ENCODE results near the gene SRSF10. TPM values are rescaled to one million over a fixed set of nuclear protein-coding genes. Genes with fewer than 3 reads are reported as not detected.

SRSF10 gene
- total RNA-seq, result 44.7 and 73.2 TPM in 2 replicates

DNA sequence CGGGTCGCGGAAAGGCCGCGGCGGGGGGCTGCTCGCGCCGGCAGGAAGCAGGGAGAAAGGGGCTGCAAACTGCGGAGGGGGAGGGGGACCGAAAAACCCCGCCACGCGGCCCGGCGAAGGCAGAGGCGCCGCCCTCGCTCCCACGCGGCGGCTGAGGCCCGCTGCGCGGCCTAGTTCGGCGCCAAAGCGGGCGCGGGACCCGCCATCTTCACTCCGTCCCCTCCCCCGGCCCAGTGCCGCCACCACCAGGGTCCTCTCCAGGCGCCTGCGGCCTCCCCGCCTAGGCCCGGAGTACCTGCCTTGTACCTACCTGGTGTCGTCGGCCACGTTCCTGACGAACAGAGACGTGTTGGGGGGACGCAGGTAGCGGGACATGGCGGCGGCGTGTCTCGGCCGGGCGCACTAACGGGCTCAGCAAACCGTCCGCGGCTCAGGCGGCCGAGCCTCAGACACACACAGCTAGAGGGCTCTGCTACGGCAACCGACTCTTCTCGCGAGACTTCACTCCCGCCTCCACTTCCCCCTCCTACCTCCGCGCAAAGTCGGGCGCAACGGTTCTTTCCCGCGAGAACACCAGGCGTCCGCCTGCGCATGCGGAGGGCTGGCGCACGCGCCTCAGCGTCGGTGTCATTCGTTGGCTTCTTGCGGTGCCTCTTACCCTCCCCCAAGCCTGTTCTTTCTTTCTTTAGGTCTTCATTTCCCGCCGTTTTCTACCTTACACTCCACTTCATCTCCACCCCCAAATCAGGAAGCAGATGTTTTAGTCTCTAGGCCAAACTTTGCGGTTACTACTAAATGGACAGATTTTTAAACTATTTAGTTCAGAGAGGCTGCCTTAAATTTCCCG is at the start of gene SRSF10:
Gene SRSF10 (minus strand): TSS at position 447 of the 847 bp plus-strand sequence. CDS start 72 bp downstream, at position 375.

DNA sequence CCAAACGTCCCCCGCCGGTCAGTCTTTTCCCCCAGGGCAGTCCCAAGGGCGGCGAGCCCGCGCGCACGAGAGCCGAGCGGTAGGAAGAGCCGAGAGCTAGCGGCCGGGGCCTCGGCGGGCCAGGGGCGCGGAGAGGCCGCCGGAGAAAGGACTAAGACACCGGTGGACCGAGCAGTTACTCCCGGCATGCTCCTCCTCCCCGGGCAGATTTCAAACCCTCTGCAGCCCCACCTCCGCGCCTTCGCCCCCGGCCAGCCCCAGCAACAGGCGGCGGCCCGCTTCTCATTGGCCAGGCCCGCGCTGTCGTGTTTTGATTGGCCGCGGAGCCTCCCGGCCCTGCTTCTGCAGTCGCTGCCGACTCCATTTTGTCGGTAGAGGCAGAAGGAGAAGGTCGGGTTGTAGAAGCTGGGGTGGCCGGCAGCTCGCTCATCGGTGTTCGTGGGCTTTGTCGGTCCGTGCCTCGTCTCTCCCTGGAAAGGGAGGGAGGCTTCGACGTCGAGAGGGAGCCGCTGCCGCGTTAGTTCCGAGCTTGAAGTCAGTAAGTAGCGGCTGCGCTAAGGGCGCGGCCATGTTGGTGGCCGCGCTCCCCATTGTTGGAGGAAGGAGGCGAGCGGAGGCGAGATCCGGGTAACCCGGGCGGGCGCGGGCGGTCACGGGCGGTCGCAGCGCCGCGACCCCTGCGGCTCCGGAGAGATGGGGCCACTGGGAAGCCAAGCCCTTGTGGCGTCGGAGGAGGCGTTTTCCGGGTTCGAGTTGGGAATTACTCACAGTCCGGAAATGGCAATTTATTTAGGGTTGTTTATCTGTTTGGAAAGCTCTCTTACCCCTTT is 20.5 kb downstream of the SRSF10 start, which contains the start of gene PNRC2:
Gene PNRC2 (plus strand): TSS at position 368 of the 830 bp plus-strand sequence. CDS start 1,630 bp downstream, outside the sequence.

Other genes starting within 250 kb of the SRSF10 start
- gene ELOA, start 236.9 kb downstream of the SRSF10 start, total RNA-seq, result 19.3 and 27.1 TPM in 2 replicates
- gene PITHD1, start 201.9 kb downstream of the SRSF10 start, total RNA-seq, result 40.4 and 44.1 TPM in 2 replicates
- gene LYPLA2, start 189.2 kb downstream of the SRSF10 start, total RNA-seq, result 59.9 and 95.4 TPM in 2 replicates
- gene GALE, start 179.6 kb downstream of the SRSF10 start, total RNA-seq, result 75.5 and 97.2 TPM in 2 replicates
- 57.2 and 67.7 TPM in 2 replicates for gene HMGCL, start 154.9 kb downstream of the SRSF10 start, total RNA-seq
- 1.7 and 2.1 TPM in 2 replicates for gene FUCA1, start 112.0 kb downstream of the SRSF10 start, total RNA-seq
- not detected in 2 replicates for gene CNR2, start 67.0 kb downstream of the SRSF10 start, total RNA-seq
- 70.2 and 75.8 TPM in 2 replicates for gene PNRC2, start 20.5 kb downstream of the SRSF10 start, total RNA-seq
- gene MYOM3, start 131.8 kb upstream of the SRSF10 start, total RNA-seq, result not detected in 2 replicates
- 0.18 TPM in 1 of 2 replicates, not detected in the other for gene IL22RA1, start 162.8 kb upstream of the SRSF10 start, total RNA-seq
- under 0.01 TPM in 1 of 2 replicates, not detected in the other for gene IFNLR1, start 207.0 kb upstream of the SRSF10 start, total RNA-seq

Measured in myometrial cell (primary cell).